NCI-H146 (cell line): ENCODE results near the gene USP28.

Experiments
- DNase-seq: peaks from one replicate; lab custom pipeline; 2025; lab: John Stamatoyannopoulos, UW

USP28 gene

GRCh38 chr11:113877670-113878055, 2.3 kb upstream of the USP28 start:
- no peak for DNase-seq

GRCh38 chr11:113876798-113877669, 1.7 kb upstream of the USP28 start:
- DNase-seq = no peak

DNA sequence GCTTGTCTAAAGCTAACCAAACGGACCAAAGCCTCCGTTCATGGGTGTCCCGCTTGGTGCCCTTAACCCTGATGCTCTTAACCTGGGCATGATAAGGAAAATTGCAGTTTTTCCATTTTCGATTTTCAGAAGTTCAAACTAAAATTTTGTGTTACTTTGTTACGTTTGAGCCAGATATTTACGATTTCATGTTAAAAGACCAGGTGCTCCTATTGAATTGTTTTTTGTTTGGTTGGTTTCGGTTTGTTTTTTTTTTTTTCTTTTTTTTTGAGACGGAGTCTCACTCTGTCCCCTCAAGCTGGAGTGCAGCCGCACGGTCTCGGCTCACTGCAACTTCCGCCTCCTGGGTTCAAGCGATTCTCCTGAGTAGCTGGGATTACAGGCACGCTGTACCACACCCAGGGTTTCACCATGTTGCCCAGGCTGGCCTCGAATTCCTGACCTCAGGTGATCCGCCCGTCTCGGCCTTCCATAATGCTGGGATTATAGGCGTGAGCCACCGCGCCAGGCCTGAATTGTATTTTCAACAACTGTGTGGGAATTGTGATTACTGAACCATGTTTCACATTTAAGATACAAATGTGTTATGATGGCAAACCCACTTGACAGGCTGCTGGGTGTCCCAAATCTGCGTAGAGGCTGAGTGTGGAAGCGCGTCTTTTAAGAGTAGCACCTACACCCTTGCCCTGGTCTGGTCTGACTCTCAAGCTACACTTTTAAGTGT, 864 bp upstream of the USP28 start:
- no peak for DNase-seq

GRCh38 chr11:113874581-113875233, 665 bp downstream of the USP28 start:
- DNase-seq = no peak

DNA sequence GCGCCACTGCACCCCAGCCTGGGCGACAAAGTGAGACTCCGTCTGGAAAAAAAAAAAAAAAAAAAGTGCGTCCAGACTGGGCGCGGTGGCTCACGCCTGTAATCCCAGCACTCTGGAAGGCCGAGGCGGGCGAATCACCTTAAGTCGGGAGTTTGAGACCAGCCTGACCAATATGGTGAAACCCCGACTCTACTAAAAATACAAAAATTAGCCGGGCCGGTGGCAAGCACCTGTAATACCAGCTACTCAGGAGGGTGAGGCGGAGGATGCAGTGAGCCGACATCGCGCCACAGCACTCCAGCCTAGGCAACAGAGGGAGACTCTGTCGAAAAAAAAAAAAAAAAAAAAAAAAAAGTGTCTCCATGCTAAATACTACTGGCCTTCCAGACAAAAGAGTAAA, 1.3 kb downstream of the USP28 start:
- no peak for DNase-seq

GRCh38 chr11:113873236-113873626, 2.1 kb downstream of the USP28 start:
- DNase-seq = peak; percentile 10

DNA sequence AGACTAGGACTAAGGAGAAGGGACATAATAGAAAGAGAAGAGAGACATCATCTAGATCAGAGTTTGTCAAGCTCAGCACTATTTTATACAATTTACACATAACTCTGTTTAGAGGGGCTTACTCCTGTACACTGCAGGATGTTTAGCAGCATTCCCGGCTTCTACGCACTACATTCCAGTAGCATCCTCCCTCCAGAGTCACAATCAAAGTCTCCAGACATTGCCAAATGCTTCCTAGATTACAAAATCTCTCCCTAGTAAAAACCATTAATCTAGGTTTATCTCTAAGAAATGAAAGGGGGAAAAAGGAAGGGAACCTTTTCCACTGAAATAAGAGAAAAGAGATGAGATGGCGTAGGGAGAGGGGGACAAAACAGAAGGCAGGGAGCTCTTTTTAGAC, 4.0 kb downstream of the USP28 start:
- DNase-seq = no peak

DNA sequence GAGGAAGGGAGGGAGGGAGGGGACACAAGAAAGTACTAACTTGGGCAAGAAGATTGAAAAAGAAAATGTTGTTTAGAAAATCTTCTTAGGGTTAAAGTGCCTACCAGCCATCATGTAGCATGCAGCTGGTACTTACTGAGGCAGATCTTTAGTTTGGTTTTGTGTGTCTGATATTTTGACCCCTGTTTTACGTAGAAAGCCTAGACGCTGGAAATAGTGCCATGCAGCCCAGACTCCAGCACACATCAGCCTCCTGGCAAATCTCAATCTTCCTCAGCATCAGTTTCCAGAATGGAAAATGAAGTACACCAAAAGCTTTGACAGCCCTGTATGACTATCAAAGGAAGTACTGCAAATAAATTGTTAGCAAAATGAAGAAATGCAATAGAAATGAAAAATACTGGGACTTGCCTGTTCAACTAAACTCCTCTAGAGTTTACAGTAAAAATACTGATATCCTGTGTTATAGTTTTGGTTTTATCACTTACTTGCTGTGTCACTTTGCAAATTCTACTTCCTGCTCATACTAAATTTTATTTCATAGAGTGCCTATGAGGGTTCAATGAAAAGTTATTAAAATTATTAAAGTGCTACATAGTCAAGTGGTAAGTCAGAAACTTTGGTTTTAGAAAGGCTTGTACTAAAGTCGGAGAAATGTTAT, 7.4 kb downstream of the USP28 start:
- DNase-seq = no peak

GRCh38 chr11:113865873-113866272, 9.5 kb downstream of the USP28 start:
- DNase-seq = no peak

DNA sequence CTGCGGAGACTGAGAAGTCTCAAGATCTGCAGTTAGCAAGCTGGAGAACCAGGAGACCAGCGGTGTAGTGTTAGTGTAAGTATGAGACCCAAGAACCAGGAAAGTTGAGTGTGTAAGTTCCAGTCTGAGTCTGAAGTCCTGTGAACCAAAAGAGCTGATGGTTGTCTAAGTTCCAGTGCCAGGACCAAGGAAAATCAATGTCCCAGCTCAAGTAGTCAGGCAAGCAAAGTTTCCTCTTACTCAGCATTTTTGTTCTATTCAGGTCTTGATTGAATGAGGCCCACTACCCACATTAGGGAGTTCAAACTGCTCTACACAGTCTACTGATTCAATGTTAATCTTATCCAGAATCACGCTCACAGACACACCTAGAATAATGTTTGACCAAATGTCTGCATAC, 11.0 kb downstream of the USP28 start:
- no peak for DNase-seq

DNA sequence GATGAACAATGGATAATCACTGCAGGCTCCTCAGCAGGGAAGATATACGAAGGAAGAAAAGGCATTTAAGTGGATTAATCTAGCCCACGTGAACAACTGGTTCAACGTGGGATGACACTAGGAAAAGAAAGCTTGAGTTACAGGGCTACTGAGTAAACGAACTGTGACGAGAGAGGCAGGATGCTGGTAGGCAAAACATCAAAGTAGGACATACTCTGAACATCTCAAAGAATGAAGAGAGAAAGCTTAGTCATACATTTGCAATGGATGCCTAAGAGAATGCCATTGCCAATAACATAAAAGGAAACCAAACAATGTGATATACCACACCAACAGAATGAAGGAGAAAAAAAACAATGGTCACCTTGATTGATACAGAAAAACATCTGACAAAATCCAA, 12.9 kb downstream of the USP28 start:
- peak; percentile 30 for DNase-seq

- no peak for DNase-seq
These were observed 15.7 kb downstream of the USP28 start for GRCh38 chr11:113859665-113860064.

GRCh38 chr11:113856966-113857759, 18.2 kb downstream of the USP28 start:
- no peak for DNase-seq

DNA sequence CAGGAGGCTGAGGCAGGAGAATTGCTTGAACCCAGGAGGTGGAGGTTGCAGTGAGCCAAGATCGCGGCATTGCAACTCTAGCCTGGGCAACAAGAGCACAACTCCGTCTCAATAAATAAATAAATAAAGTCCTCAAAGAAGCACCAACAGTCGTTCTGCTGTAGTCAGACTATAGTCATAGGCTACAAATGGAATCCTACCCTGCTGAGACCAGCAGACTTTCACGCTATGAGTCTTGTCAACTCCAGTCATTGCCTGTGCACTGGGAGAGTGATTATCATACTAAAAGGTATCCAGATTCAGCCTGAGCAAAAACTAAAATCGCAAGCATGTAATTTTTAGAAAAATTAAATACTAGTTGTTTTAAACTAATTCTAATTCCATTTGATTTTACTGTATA, 19.6 kb downstream of the USP28 start:
- no peak for DNase-seq

- no peak for DNase-seq
These were observed 25.2 kb downstream of the USP28 start for GRCh38 chr11:113850188-113850587.

DNA sequence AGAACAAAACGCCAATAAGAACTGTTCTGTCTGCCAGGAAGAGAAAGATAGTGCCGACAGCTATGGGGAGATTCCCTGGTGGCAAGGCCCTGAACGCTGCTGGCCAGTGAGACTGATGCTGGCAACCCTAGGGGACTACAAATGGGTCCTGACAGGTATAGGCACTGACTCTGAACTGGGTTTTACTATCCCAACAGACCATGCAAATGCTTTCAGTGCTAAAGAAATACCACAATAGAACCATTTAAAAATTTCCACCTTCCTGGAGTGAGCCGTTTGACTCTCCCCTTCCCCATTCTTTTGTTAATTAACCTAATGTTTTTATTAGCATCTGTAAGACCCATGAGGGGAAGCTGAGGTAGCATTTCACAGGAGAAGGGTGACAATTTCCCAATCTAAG, 25.7 kb downstream of the USP28 start:
- no peak for DNase-seq

DNA sequence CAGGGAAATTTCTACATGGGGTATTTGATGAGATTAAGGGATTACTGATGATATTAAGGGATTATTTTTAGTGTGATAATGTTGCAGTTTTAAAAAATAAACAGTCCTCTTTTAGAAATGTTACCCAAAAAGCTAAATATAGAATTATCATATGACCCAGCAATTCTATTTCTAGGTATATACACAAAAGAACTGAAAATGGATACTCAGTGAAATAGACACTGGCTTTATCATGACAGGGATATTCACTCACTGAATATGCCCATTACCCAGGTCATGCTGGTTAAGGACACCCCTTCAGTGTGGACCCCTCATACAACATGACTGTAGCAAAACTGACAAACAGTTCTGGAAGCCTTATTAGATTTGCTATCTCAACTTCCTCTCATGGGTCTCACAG, 27.8 kb downstream of the USP28 start:
- no peak for DNase-seq

DNA sequence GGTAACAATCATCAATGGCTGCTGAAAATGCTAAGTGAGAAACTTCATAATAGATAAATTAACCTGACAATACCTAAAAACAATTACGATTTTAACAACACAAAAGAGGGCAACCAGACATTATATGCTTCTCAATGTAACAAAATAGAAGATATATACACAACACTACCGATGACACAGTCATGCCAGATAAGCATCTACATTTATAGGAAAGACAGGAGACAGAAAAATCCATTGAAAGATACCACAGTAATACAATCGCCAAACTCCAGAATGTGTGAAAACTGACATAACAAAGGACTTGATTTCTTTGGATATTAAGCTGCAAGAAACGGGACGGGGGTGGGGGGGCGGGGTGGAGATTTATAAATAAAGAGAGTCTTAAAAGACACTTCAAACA, 28.3 kb downstream of the USP28 start:
- no peak for DNase-seq

- DNase-seq = no peak
These were observed 33.7 kb downstream of the USP28 start for GRCh38 chr11:113841691-113842090.

DNA sequence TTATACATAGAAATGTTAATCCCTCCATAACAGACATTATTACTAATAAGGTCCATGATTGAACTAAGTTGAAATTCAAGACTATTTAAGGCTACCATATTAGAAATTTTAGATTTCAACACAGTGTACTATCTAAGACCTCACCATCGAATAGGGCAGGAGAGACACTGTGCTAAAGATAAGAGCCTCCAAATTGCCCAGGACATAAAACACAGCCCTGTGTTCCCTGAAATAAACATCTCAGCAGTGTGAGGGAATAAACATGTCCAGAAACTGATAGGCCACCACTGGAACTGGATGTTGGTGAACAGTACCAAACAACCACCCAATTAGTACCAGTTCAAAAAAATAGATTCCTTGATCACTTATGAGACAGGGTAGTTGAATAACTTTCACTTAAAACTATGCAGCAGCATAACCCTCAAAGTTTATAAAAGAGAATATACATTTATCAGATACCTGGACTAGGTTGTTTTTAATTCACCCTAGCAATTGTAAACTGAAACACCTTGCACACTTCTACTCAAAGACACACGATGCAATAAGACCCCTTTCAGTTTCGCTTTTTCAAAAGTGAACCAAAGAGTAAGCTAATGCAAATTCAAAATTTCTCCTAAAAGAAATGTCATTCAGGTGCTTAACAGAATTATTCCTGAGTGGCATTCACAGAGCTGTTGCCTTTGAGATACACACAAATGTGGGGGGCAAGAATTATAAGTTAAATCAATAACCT, 34.3 kb downstream of the USP28 start:
- no peak for DNase-seq

GRCh38 chr11:113839842-113840241, 35.5 kb downstream of the USP28 start:
- DNase-seq = no peak
